ENCODE measurements around the gene ELF4.
A peak's percentile ranks its signal among the peaks of the same experiment; 100 is the strongest.

Gene ELF4

DNA sequence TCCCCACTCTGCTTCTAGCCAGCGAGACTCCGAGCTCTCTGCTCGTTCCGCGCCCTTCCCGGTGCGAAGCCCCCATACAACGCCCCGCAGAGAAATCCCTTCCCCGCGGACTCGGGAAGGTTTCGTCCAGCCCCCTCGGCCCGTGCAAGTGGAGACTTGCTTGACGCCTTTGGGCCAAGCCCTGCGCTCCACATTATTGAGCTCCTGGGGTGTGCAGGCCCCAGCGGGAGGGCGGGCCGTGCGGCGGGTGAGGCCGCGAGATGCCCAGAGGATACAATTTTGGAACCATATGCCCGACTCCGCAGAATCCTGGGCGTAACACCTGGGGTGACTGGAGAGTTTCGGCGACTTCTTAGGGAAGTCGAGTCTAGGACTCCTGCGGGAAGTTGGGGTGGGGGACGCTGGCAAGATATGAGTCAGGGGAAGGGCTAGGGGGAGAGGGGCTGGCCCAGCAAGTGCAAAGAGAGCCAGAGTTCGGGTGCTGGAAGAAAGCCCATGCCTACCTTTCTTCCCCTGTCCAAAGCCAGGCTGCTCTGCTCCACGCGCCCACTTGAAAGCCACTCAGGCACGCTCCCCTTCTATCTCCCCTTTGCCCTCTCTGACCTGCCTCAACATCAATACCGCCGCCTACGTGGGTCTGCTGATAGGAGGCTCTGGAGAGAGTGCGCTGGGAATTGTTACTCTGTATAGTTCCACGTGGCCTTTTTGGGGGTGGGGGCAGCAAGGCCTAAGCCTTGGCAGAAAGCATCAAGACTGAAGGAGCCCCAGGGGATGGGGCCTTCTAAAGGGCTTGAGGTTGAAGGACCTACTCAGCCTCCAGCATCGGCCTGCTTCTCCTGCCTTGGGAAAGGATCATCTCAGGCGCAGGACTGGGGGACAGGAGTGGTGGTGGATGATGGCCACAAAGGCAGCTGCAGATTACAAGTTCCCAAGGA lies 1.2 kb upstream of the ELF4 start:
- no peak for DNase-seq

DNA sequence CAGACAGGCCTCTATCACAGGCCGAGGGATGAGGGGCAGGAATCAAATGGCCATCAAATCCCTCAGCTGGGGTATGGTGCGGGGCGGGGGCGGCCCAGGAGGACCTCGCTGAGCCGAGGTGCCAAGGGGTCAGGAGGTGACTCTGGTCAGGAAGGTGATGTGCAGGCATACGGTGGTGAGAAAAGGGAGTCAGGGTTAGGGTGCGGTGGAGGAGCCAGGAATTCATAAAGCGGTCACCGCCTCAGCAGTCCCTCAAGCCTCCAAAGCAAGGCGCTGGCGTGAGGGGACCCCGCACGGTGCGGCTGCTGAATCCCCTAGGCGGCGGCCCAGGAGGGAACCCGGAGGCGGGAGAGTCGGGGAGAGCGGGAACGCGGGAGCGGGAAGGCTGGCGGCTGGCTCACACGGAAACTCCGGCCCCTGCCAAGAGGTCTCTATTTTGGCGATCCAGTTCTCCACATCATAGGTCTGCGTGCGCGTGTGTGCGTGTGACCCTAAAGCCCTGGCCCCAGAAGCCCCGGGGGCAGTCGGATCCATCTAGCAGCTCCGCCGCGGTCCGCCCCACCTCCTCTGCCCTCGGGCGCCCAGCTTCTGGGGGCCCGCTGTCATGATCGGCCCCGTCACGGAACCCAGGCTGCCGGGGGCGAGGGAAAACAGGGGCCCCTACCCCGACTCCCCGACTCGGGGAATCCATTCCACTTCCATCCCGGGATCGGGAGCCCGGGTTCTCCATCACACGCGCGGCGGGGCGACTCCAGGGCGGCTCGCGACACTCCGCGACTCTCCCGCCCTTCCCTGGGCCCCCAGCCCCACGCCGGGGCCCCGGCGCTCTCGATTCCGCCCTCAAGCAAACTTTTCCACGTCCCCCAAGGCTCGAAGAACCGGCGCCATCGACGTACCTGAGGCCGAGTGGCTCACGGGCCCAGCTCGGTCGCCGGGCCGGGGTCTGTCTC lies 593 bp downstream of the ELF4 start:
- DNase-seq: no peak

DNA sequence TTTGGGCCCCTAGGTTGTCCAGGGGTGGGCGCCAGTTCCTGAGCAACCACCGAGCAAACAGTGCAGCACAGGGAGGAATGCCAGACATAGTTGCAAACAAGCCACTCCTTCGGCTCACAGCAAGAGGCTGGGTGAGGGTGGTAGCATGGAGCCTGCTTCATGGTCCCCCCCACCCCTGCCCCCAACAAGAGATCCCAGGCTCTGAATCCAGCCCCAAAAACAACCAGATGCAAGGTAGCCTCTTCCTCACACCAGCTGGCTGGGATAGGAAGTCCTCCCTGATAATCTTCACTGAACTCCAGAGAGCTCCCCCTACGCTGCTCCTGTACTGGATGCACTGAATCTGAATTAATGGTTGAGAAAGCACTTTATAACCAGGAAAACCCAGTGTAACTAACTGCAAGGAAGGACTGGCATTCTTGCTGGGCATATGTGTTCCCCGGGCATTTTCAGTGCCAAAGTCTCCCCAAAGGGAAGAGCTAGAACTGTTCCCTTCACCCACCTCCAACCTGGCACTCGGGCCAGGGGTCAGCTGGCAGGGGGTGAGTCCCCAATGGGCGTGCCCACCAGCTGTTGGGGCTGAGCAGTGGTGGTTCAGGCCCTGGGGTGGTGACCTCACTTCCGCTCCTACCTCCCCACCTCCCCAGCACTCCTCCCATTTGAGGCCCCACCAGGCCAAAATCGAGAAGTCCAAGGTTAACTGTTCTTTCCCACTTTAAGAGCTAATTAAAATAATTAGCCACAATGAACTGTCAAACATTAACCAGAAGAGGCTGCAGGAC lies 1.5 kb downstream of the ELF4 start:
- DNase-seq: peak; percentile 6

DNA sequence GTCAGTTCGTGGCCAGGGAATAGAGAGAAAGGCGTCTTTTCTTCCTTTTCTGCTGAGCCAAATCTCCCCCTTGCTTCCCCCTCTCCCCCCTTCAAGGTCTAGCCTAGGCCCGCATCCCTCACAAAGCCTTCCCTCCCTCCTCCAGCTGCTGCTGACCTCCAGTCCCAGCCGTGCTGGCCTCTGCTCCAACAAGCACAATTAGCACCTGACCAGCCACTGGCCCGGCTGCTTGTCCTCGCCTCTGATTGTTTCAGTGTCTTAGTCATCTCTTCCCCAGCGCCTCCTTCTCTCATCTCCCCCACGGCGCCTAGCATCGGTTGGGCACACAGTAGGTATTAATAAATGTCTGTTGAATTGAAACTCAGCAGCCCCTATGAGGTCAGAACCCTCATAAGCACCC lies 4.2 kb downstream of the ELF4 start:
- DNase-seq: no peak

DNA sequence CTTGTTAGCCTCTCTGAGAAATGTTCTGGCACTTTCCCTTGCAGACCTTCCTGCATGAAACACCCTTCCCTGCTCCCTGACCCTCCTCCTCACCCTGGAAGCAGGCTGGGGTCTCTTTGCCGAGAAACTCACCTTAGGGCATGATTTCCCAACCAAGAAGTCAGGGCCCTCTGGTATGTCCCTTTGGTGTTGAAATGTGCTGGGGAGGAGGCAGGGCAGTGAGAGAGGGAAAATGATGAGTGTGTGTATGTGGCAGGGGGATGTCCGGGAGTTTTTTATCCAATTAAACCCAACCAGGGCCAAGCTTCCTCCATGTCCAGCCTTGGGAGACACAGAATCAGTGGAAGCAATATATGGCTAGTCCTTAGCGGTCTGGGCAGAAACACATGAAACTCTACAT lies 5.1 kb downstream of the ELF4 start:
- no peak for DNase-seq

DNA sequence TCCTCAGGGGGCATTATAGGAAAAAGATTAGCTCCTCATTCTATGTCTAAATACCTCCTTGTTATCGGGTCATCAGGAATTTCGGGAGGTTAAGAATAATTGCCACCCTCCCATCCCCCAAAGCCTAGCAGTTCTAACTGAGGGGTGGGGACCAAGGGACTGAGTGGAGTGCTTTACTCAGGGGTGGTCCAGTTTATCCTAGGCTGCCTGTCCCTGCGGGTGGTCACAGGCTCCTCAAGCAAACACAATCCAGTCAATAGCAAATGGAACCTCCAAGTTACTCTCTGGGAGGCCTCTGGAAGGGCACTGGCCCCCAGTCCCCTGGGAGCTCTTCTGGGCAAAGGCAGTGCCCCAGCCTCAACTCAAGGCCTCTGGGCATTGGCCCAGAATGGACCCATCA lies 6.7 kb downstream of the ELF4 start:
- DNase-seq: no peak

DNA sequence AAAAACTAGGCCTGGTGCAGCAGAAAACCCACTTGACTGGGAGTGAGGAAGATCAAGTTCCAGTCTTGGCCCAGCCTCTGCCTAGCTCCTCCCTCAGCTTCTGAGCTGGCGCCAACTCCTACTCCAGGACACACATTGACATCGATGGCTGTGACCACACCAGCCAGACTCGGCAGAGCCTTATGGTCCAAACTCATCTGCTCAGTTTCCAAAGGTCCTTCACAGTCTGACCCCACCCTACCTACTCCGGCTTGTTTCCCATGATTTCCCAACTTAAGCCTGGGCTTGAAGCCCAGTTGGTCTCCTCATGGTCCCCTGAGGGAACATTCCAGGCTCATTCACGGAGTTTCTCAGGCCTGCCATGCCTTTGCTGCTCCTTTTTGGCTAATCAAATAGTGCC lies 10.1 kb downstream of the ELF4 start:
- DNase-seq: peak; percentile 50

DNA sequence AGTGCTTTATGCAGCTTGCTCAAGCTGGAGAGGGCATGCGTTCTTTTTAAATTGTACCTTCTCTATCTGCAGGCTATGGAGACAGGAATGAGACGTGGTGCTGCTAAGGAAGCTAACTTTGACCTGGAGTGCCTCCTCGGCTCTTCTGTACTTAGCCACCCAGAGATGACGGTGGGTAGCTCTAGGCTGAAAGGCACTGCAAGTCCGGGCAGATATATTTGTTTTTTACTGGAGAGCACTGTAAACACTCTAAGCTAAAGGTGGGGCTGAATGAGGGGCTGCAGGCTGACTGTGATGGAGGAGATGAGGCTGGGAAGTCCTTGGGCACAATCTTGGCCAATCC lies 12.1 kb downstream of the ELF4 start:
- no peak for DNase-seq

DNA sequence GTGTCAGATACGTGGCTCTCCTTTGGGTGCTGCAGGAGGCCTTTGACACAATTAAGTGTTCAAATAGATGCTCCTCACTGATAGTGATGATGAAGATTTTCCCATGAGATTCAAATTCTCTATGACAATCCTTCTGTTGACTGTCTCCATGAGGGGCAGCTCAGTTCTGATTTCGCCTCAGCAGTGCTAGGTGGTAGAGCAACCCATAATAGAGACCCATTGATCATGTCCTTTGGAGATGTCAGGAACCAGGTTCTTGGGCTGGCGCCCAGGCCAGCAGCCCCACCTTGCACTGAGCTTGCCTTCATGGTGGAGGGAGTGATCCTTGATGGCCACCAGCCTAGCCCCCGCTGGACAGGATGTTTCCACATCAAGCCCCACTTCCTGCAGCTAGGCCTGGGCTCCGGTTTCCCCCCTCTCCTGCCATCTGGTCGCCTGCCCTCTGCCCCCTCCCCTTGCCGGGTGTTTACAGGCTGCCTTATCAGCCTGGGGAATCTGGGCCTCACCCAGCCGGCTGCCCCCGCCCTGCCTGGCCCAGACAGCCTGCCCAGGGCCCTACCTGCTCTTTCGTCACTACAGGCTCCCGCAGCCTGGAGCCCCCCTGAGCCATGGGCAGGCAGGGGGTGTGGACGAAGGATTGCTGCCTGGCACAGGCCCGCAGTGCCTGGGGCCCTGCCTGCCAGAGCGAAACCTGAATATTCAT lies 12.6 kb downstream of the ELF4 start:
- DNase-seq: peak; percentile 7

DNA sequence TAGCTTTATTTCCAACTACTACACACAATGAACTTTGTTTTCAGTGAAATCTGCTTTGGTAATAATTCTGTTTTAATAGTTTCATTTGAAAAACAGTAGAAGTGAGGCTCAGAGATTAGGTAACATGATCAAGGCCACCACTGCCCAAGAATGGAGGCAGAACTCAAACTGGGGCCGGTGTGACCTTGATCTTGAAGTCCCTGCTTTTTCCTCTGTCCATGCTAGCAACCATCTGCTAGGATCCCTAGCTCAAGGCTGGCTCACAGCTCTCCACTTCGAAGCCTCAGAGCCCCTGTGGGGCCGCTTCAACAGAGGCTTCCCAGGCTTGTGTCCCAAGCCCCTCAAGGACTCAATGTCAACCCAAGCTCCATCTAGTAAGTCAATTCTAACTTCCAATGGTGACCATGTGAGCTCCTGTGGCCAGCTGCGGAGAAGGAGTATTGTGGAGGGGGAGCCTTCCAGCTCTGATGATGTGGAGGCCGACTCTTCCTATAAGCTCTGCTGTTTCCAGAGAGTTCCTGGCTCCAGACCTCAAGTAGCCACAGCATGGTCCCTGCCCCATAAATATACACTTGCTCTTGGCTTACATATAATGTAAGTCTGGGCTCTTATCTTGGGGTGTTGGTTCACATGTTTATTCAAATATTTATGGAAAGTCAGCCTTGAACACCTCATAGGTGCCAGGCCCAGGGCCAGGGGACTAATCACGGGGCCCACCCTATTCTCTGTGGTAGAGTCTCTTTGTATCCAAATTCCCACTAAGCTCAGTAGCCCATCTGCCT lies 14.9 kb downstream of the ELF4 start:
- DNase-seq: no peak

DNA sequence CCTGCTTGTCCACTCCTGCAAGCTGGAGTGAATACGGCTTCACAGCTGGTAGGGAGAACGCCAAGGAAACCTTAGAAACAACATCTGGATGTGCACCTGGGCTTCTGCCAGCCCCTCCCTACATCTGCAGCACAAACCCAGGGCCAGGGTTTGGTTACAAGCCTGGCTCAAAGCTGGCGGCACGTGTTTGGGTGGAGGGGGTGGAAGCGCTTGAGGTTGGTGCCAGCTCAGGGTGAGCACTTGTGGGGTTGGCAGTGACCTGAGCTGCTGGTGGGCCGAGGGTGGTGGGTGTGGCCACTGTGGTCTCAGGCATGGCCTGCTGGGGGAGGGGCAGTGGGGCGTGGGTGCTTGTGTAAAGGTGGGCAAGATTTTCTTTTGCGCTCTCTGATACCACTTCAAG lies 15.6 kb downstream of the ELF4 start:
- peak; percentile 75 for DNase-seq

DNA sequence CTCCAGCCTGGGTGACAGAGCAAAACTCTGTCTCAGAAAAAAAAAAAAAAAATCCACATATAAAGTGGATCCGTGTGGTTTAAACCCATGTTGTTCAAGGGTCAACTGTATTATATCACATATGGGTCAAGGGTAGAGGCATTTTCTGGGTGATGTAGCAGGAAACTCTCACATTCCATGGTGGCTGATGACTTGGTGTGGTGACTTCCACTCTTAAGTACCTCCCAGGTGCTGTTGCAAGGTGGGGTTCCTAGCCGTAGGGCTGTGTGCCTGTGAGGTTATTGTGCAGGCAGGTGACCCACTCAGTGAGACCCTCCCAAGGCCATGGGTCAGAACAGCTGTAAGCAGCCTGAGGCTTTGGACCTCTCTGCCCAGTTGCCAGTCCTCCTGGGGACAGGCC lies 17.0 kb downstream of the ELF4 start:
- no peak for DNase-seq

DNA sequence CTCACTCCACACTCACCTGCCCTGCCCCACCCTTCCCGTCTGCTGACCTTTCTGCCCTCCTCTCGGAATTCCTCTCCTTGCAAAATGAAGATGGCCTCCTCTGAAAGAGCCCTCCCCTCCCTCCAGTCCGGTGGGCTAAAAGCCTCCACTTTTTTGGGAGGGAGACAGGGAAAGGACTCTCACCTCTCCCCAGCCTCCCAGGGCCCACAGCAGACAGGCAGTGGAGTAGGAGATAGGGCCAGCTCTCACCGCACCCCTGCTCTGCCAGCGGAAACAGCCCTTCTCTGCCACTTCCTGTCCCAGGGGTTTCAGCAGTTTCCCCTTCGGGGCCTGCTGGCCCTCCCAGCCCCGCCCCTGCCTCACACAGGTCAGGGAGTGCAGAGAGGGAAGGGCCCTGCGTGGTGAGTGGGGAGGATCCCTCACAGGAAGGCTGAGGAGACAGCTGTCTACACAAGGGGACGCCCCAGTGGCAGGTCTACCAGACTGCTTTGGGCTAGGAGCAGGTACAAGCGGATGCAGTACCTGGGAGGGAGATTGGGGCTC lies 18.2 kb downstream of the ELF4 start:
- no peak for DNase-seq

DNA sequence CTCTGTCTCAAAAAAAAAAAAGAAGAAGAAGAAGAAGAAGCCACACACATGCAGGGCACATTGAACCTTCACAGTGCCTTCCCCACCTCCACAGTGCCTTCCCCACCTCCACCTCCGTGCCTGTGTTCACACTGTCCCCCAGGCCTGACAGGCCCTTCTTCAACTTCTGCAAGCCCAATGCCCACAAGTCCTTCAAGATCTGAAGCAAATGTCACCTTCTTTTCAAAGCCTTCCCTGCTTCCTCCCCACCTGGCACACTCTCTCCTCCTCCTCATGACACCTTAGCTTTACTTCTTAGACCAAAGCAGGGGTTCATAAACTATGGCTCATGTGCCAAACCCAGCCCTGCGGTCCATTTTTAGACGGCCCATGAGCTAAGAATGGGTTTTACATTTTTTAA lies 19.9 kb downstream of the ELF4 start:
- no peak for DNase-seq

DNA sequence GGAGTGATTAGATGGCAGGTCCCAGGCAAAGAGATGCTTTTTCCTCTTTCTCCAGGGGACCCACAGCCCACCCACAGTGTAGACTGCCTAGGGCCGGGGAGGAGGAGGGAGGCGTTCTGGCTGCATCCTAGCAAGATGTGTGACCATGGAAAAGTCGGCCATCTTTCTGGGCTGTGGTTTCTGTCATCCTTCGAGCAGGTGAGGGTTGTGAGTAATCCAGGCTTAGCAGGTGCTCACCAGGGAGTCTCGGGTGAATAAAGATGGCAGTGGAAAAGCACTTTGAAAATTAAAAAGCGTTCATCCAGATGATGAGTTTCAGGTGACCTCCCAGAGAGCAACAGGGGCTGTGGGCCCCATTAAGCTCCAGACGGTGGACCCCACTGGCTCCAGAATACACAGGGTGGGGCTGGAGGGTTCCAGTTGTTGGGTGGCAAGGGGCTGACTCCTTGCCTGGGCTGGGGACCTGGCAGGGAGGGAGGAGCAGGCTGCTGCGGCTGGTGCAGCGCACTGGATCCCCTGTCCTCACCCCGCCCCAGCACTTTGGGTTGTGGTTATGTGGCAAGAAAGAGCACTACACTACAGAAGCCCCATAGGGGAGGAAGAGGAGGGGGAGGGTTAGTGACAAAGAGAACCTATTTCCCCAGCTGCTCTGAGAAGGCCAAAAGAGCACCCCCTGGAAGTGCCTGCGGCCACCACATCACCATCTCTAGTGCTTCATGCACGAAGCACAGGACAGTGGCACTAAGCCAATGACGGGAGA lies 23.7 kb downstream of the ELF4 start:
- DNase-seq: no peak

DNA sequence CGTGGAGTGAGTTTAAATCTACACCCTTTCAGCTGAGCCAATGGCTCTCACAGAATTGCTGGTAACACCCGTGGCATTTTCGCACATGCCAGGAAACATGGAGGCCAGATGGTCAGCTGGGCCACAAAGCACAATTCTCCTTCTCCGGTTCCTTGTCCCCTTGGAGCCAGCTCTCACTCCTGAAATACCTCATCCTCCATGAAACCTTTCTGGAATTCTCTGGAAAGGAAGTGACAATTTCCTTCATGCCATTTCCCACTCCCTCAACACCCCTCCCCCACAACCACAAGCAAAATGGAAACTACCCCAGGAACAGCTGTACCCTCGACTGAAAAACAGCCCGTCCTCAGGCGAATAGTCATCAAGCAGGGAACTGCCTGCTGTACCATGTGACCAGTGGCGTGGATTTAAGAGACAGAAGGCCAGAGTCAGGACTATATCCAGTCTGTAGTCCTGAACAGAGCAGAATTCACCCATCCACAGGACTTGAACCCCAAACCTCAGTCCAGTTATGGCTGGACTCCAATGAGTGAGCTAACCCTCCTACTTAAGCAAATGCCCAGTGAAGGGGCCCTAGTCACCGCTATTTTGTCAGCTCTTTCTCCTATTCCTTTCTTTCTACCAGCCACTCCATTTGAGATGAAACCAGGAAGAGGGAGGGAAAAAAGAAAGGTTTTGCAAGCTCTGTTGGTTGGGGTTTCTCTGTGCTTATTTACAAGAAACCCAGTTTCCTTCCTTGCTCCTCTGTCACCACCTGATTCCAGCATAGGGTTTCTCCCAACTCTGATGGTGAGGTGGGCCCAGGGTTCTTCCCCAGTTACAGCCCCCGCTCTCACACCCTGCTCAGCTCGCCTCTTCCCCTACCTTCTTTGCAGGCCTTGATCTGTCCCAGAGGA lies 24.5 kb downstream of the ELF4 start:
- DNase-seq: no peak

DNA sequence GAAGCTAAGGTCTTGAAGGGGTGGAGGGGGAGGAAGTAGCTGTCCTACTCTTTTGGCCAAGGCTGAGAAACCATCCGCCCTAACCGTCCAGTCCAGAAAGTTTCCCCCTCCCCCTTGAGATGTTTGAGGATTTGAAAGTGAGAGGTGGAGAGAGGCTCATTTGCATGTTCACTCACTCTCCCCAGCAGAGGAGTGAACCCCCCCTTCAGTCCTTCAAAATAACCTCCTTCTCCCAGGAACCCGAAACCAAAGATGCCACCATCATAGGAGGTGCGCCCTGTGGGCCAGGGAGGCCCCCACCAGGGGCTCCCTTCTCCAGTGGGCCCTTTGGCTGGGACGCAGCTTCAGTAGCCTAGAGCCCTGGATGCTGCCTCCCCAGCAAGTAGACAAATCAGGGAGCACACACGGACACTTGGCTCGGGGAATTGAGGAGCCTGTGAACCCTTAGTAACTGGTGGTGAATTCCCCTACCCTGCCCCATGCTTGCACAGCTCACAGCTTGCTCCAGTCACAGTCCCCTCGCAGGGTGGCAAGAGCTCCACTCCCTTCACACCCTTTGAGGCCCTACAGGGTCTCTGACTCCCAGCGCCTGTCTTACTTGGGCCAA lies 25.6 kb downstream of the ELF4 start:
- DNase-seq: no peak

DNA sequence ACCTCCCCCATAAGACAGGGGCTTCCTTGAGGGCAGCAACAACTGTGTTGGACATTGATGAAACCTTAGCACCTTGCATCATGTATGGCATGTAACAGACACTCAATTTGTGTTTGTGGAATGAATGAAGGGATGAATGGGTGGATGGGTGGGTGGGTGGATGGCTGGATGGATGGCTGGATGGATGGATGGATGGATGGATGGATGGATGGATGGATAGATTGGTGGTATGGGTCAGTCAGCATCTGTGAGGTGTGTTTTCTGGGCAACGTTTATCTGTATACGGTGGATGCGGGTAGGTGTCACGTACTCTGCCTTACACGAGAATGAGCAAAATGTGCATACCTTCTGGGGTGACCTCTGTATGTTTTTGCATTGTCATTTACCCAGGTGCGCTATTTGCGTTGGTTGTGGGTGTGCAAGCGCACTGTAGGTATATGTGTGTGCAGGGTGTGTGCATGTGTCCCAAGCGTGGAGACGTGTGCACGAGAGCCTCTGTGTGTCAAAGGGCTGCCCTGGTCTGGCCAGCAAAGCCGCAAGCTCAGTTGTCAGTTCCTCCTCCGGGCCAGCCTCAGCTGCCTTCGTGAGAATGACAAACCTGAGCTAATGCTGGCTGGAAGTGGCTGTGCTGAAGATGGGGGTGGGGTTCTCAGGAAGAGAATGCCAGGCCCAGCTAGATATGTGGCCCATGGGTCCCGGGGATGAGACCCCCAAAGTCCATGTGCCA lies 26.5 kb downstream of the ELF4 start:
- DNase-seq: no peak
